DND-41 (cell line): ENCODE results near the gene GPRC5B.

ENCODE experiments used
- EZH2 ChIP-seq: IDR thresholded peaks from 3 replicates; pipeline ENCODE4 v1.6.1; 2012; ENCODE audit warnings: borderline replicate concordance, low read depth, mild to moderate bottlenecking, moderate library complexity, low read length, inconsistent platforms; ENCODE audit not compliant: severe bottlenecking
- TF ChIP-seq, protein P1 (sequence below): IDR thresholded peaks from 2 replicates; pipeline ENCODE4 v1.5.1; 2012; ENCODE audit warnings: borderline replicate concordance, low read length, moderate library complexity, mild to moderate bottlenecking; ENCODE audit not compliant: poor library complexity, severe bottlenecking; ENCODE audit errors: extremely low read depth

DNA sequence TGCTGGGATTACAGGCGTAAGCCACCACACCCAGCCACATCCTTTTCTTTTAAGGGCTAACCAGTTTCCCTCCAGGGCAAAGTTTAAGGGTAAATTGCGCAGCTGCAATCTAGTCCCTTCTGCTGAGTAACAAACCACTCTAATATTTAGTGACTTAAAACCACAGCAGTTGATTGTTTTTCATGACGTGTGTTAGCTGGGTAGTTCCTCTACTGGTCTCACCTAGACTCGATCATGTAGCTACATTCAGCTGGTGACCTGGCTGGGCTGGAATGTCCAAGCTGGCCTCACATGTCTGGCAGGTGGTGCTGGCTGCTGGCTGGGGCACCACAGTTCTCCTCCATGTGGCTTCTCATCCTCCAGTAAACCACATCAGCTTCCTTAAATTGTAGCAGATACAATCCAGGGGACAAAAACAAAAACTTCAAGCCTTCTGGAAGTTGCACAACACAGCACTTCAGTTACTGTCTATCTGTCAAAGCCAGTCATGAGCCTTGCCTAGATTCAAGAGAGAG is 75.5 kb downstream of the GPRC5B start:
- TF ChIP-seq, protein P1, sequence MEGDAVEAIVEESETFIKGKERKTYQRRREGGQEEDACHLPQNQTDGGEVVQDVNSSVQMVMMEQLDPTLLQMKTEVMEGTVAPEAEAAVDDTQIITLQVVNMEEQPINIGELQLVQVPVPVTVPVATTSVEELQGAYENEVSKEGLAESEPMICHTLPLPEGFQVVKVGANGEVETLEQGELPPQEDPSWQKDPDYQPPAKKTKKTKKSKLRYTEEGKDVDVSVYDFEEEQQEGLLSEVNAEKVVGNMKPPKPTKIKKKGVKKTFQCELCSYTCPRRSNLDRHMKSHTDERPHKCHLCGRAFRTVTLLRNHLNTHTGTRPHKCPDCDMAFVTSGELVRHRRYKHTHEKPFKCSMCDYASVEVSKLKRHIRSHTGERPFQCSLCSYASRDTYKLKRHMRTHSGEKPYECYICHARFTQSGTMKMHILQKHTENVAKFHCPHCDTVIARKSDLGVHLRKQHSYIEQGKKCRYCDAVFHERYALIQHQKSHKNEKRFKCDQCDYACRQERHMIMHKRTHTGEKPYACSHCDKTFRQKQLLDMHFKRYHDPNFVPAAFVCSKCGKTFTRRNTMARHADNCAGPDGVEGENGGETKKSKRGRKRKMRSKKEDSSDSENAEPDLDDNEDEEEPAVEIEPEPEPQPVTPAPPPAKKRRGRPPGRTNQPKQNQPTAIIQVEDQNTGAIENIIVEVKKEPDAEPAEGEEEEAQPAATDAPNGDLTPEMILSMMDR = no peak
- TF ChIP-seq EZH2 = no peak
